B cell (primary cell): ENCODE data around the gene TWIST2. TPM values are rescaled to one million over a fixed set of nuclear protein-coding genes. Genes with fewer than 3 reads are reported as not detected.

Experiments
- ATAC-seq: fragments of 200-7000 bp; cut with Tn5 transposase; one replicate; pipeline ENCODE4 v1.10.0; 2021; ENCODE audit warnings: low read depth, mild to moderate bottlenecking, moderate number of reproducible peaks, moderate library complexity
- CTCF ChIA-PET: fragments of 350-600 bp; sonication (Branson Sonifier 250); formaldehyde crosslinking; loops from one replicate; lab custom pipeline; 2021; ENCODE audit warnings: antibody characterized with exemption, inconsistent platforms; lab: Charles Lee
- POLR2A ChIA-PET: fragments of 350-600 bp; sonication (Branson Sonifier 250); formaldehyde crosslinking; loops from one replicate; lab custom pipeline; 2021; ENCODE audit warnings: antibody characterized with exemption; lab: Charles Lee
- DNase-seq: peaks from one replicate; pipeline ENCODE4 v3.0.0; 2013
- H2AFZ ChIP-seq: 2 replicates; pipeline ENCODE4 v1.6.1; 2012; ENCODE audit warnings: mild to moderate bottlenecking, low read depth, low read length; ENCODE audit not compliant: insufficient read depth, poor library complexity, severe bottlenecking
- H3K27ac ChIP-seq, 2 donors: 1 replicate in 1 of 2; 2 replicates in 1 of 2; pipeline ENCODE4 v1.5.1; 2012 to 2013; ENCODE audit warnings: low read length in 2 of 2, mild to moderate bottlenecking in 2 of 2, moderate library complexity in 1 of 2
- H3K27me3 ChIP-seq, 4 experiments: fragments of 200-600 bp in 1 of 4; sonication (generic) in 1 of 4; replicated peaks in 1 of 4; 1 replicate in 2 of 4; 2 replicates in 2 of 4; pipeline versions ENCODE4 v1.6.1 to v1.7.0; 2013 to 2016; ENCODE audit warnings: low read length in 3 of 4, mild to moderate bottlenecking in 2 of 4, mixed read lengths in 1 of 4, moderate library complexity in 1 of 4; ENCODE audit not compliant: insufficient read depth in 4 of 4, control insufficient read depth in 3 of 4; ENCODE audit errors: control extremely low read depth in 1 of 4
- H3K36me3 ChIP-seq, 2 experiments: replicated peaks in 1 of 2; 1 replicate in 1 of 2; 2 replicates in 1 of 2; pipeline versions ENCODE4 v1.6.1 to v1.7.1; 2013; ENCODE audit warnings: low read length in 1 of 2; ENCODE audit not compliant: insufficient read depth in 2 of 2, control insufficient read depth in 1 of 2; ENCODE audit errors: control extremely low read depth in 1 of 2, extremely low read depth in 1 of 2
- H3K4me1 ChIP-seq, 2 donors: fragments of 200-600 bp in 1 of 2; sonication (generic) in 1 of 2; 1 replicate in 1 of 2; 2 replicates in 1 of 2; pipeline versions ENCODE4 v1.5.1 to v1.6.1; 2013 to 2017; ENCODE audit warnings: low read length in 2 of 2; ENCODE audit not compliant: control insufficient read depth in 2 of 2, insufficient read depth in 2 of 2
- H3K4me2 ChIP-seq: replicated peaks from 2 replicates; pipeline ENCODE3; 2012; ENCODE audit warnings: mild to moderate bottlenecking, low read depth, low read length; ENCODE audit not compliant: poor library complexity, severe bottlenecking
- H3K4me3 ChIP-seq, 5 experiments: fragments of 200-600 bp in 1 of 5; sonication (generic) in 1 of 5; 1 replicate in 3 of 5; 2 replicates in 2 of 5; pipeline versions ENCODE4 v1.5.1 to v1.7.0; 2011 to 2016; ENCODE audit warnings: low read length in 4 of 5, mild to moderate bottlenecking in 4 of 5, low read depth in 2 of 5, control low read depth in 1 of 5, moderate library complexity in 1 of 5; ENCODE audit not compliant: insufficient read depth in 1 of 5; ENCODE audit errors: control extremely low read depth in 1 of 5, extremely low read depth in 1 of 5
- H3K79me2 ChIP-seq: fragments of 200-600 bp; sonication (generic); one replicate; pipeline ENCODE4 v1.6.0; 2016; ENCODE audit warnings: low read length; ENCODE audit not compliant: control insufficient read depth, insufficient read depth
- H3K9ac ChIP-seq: fragments of 200-600 bp; sonication (generic); 2 replicates; pipeline ENCODE4 v1.6.1; 2017; ENCODE audit warnings: mild to moderate bottlenecking, low read length, moderate library complexity
- H3K9me3 ChIP-seq, 3 donors: one replicate each; pipeline versions ENCODE4 v1.6.1 to v1.7.1; 2013; ENCODE audit warnings: low read length in 2 of 3; ENCODE audit not compliant: control insufficient read depth in 2 of 3, insufficient read depth in 1 of 3; ENCODE audit errors: control extremely low read depth in 1 of 3
- H4K20me1 ChIP-seq: 2 replicates; pipeline ENCODE4 v1.6.0; 2012; ENCODE audit warnings: mild to moderate bottlenecking, low read length; ENCODE audit not compliant: insufficient read depth, control insufficient read depth, poor library complexity, severe bottlenecking
- H3K27ac Mint-ChIP-seq: one replicate; pipeline ENCODE4 v1.8.0; 2021; ENCODE audit warnings: mixed read lengths
- H3K27me3 Mint-ChIP-seq: one replicate; pipeline ENCODE4 v1.8.0; 2021; ENCODE audit warnings: mixed read lengths
- H3K4me1 Mint-ChIP-seq: one replicate; pipeline ENCODE4 v1.8.0; 2021; ENCODE audit warnings: mixed read lengths
- H3K4me3 Mint-ChIP-seq: one replicate; pipeline ENCODE4 v1.8.0; 2021; ENCODE audit warnings: mixed read lengths
- H3K9me3 Mint-ChIP-seq: one replicate; pipeline ENCODE4 v1.8.0; 2022; ENCODE audit warnings: mixed read lengths; ENCODE audit not compliant: insufficient read depth
- CTCF ChIP-seq: fragments of 200-600 bp; IDR thresholded peaks from one replicate; pipeline ENCODE4 v1.8.0; 2022; ENCODE audit warnings: antibody characterized with exemption, mild to moderate bottlenecking
- EZH2 ChIP-seq: IDR thresholded peaks from 2 replicates; pipeline ENCODE4 v1.6.1; 2012; ENCODE audit warnings: borderline replicate concordance, low read depth, mild to moderate bottlenecking, moderate library complexity, low read length; ENCODE audit not compliant: insufficient read depth, poor library complexity, severe bottlenecking
- WGBS: methylation state at CpG from one replicate; pipeline ENCODE4 v1.1.5; 2013; ENCODE audit warnings: missing lambda C conversion rate; ENCODE audit not compliant: insufficient coverage; 5-methylcytosine and 5-hydroxymethylcytosine counted together
- intact Hi-C: fragments of 100-400 bp; cut with micrococcal nuclease; formaldehyde crosslinking; loops from one replicate; pipeline ENCODE4 v1.10.0; 2022
- polyA plus RNA-seq: library from polyadenylated mRNA; depleted of rRNA; stranded (reverse); fragments of >200 nt; gene quantifications from 2 replicates; pipeline ENCODE4 v1.2.3, GENCODE V29; 2012
- total RNA-seq, 2 donors: library from RNA; stranded (reverse); fragments of 120-200 nt in 1 of 2; gene quantifications; 1 replicate in 1 of 2; 2 replicates in 1 of 2; pipeline versions ENCODE4 v1.2.3 to v1.2.4, GENCODE V29; 2013 to 2022

TWIST2 gene
- total and polyA plus RNA-seq, 2 donors (not counting 1 experiment from before 2014, with no cell fraction given), result 0.07 TPM; not detected in 1

GRCh38 chr2:238902285-238902684 is 54.4 kb downstream of the TWIST2 start:
- Histone ChIP-seq H3K9ac (no peak overlapping the region), H2AFZ (no peak overlapping the region), H3K4me3 (no peak overlapping the region), H3K79me2 (no peaks in the 10 kb centered on the region), H3K27ac (no peak overlapping the region), H3K36me3 (no peaks in the 10 kb centered on the region), H3K4me2 (no peak overlapping the region), H3K27me3 (no peaks in the 10 kb centered on the region), H3K9me3 (peaks cover 0 to 7% (median 0%) of the 10 kb centered on the region in 3 donors), H4K20me1 (no peaks in the 10 kb centered on the region), H3K4me1 (no peaks in the 10 kb centered on the region)
- ChIA-PET POLR2A (no interaction called here), CTCF (no interaction called here)
- DNase-seq (no peak), ATAC-seq (no peak)
- TF ChIP-seq CTCF, result no peak
- no peaks in the 10 kb centered on the region for H3K4me1 Mint-ChIP-seq
- no peaks in the 10 kb centered on the region for H3K27me3 Mint-ChIP-seq
- no peak overlapping the region for H3K27ac Mint-ChIP-seq
- H3K9me3 Mint-ChIP-seq, result no peaks in the 10 kb centered on the region
- no peak overlapping the region for H3K4me3 Mint-ChIP-seq
- intact Hi-C loops, result no loop called here
- 100% methylated on average over 2 of the region's 2 CpGs for WGBS

GRCh38 chr2:238903141-238903540 is 55.3 kb downstream of the TWIST2 start:
- DNase-seq (no peak), ATAC-seq (no peak)
- Mint-ChIP-seq H3K4me1 (no peaks in the 10 kb centered on the region), H3K4me3 (no peak overlapping the region), H3K9me3 (no peaks in the 10 kb centered on the region), H3K27me3 (no peaks in the 10 kb centered on the region), H3K27ac (no peak overlapping the region)
- H3K9ac ChIP-seq, result no peak overlapping the region
- ChIA-PET POLR2A (no interaction called here), CTCF (no interaction called here)
- H3K4me3 ChIP-seq, result no peak overlapping the region
- H2AFZ ChIP-seq, result no peak overlapping the region
- H4K20me1 ChIP-seq, result no peaks in the 10 kb centered on the region
- WGBS, result 100% methylated on average over 2 of the region's 2 CpGs
- H3K36me3 ChIP-seq, result no peaks in the 10 kb centered on the region
- no peaks in the 10 kb centered on the region for H3K4me1 ChIP-seq
- intact Hi-C loops, result no loop called here
- H3K27ac ChIP-seq, result no peak overlapping the region
- no peak overlapping the region for H3K4me2 ChIP-seq
- TF ChIP-seq EZH2 (no peak), CTCF (no peak)
- no peaks in the 10 kb centered on the region for H3K79me2 ChIP-seq
- peaks cover 0 to 7% (median 0%) of the 10 kb centered on the region in 3 donors for H3K9me3 ChIP-seq
- no peaks in the 10 kb centered on the region for H3K27me3 ChIP-seq
